Iris pigment epithelial cell (primary cell): ENCODE measurements around the gene CD320.
"Not testable (repeated sequence)": the region's sequence is repeated elsewhere in the genome, so short reads cannot be mapped to it uniquely, and the experiment has no call there.

Experiments used
- DNase-seq: peaks from one replicate; pipeline ENCODE4 v3.0.0-alpha.2; 2011; ENCODE audit warnings: low read depth

Gene CD320

DNA sequence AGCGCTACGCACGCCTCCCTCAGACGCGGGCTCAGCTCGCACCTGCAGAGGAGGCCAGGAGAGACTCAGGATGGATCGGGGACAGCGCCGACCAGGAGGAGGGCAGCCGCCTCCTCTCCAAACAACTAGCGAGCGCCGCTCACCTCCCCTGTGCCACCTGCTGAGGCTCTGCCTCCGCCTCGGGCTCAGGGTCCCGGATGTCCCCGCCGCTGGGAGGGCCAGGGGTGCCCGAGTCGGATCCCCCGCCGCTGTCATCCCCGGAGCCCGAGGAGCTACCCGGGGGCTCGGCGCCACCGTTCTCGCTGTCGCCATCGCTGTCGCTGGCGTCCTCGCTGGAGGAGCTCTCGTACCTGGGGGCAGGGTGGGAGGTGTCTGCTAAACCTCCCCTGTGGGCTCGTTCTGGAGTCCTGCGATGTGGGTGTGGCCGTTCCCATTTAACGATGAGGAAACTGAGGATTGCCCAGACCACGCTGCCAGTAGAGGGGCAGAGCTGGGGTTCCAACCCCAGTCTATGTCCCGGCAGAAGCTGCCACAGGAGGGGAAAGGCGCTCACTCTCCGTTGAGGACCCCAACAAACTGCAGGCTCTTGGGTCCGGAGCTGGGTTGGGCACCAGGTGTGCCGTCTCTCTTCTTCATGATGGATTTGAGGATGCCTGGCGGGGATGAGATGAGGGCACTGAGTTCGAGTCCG, 25.8 kb upstream of the CD320 start:
- no peak for DNase-seq

DNA sequence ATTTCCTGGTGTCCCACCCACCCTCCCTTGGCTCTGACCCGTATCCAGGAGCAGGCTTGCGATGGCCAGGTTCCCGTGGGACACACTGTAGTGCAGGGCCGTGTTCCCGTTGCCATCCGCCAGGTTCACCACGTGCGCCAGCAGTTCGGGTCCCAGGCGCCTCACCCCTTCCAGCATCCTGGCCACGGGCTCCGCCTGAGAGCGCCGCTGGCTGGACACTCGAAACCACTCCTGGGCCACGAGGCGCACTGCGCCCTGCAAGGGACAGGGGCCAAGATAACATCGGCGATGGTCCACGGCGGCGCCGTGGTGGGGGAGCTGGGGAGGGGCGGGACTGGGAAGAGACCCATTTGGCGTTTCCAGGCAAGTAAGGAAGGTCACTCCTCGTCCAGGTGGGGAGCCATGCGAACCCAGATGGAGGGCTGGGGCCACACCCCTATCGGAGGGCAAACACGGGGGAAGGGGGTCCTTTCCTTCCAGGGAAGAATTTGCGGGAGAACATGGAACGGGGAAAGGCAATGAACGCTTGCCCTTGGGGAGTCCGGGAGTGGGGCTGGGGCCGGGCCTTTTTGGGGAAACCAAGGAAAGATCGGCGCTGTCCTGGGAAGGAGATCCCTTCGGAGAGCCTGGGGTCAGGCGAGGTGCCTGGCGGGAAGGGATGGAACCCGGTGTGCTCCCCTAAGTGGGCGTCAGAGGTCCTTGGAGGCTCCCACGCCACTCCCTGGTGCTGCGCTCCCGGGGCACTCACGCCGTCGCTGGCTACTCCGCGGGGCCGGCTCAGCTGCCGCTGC, 25.0 kb upstream of the CD320 start:
- no peak for DNase-seq

DNA sequence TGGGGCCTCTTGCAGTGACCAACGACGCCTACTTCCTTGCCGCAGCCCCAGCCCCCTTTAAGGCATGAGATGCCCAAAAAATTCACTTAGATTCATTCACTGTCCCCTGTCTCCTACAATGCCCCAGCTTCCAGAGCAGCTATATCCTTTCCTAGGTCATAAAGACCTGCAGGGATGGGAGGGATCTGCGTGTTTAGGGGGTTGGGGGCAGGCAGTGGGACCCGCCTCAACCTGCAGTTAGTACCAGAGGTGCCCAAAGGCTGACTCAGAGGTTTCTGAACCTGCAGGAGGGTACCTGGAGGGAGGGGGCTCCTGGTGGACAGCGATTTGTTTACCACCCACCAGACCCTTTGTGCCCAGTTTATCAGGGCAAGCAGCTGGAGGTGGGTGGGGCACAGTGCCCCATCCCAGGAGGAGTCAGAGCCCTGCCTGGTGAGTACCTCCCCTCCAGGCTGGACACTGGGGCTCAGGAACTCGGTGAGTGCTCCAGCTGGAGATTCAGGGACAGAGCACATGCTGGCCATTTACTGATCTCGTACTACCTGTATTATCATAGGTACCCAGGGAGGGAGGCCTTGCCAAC, 23.2 kb upstream of the CD320 start:
- DNase-seq: no peak

DNA sequence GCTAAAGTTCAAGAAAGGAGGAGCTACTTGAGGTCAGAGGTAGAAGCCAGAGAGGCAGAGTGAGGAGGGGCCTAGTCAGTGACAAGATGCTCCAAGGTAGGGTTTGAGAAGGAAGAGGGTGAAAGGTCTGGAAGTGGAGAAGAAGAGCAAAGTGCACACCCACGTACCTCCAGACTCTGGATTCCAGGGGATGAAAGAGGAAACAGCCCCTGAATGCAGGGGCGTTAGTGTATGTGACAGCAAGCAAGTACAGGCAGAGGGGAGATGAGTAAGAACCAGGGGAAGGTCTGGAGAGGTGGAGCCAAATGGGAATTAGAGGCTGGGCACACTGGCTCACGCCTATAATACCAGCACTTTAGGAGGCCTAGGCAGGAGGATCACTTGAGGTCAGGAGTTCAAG, 21.8 kb upstream of the CD320 start:
- DNase-seq: no peak

DNA sequence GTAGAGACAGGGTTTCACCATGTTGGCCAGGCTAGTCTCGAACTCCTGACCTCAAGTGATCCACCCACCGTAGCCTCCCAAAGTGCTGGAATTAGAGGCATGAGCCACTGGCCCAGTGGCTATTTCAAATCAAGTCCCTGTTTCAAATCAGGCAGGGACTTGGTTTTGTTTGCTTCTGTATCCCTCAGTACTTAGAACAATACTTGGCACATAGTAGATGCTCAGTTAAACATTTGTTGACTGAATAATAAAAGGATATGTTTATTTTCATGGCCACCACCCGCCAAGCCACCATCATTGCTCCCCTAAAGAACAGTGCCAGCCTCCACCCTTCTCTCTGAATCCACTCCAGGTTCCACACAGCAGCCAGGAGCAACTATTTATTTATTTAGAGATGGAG, 17.3 kb upstream of the CD320 start:
- no peak for DNase-seq

DNA sequence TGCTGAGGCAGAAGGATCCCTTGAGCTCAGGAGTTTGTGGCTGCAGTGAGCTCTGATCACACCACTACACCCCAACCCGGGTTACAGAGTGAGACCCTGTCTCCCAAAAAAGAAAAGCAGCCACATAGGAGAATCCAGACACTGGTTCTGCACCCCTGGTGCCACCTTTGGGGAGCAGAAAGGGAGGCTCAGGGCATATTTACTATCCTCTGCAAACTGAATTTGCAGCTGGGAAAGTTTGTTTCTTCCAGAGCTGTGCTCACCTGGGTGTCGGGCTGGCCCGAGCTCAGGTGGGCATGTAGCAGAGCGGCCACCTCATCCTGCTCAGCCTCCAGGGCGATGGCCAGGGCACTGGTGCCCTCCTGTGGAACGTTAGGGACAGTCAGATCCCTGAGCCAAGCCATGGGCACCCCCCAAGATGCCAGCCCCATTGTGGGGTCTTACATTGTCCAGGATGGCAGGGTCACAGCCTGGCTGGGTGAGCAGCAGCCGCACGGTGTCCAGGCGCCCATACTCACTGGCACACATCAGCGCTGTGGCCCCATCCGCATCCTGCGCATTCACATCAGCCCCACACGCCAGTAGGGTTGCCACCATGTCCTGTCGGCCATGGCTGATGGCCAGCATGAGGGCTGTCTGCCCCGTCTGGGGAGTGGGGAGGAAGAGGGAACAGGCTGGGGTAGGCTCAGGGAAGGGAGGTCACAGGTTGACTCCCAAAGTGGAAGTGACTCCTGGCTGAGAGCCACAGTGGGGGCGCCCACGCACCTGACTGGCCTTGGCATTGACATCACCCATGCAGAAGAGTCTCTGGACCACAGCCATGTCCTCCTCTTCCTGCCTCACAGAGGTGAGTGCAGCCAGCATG, 16.3 kb upstream of the CD320 start:
- no peak for DNase-seq

DNA sequence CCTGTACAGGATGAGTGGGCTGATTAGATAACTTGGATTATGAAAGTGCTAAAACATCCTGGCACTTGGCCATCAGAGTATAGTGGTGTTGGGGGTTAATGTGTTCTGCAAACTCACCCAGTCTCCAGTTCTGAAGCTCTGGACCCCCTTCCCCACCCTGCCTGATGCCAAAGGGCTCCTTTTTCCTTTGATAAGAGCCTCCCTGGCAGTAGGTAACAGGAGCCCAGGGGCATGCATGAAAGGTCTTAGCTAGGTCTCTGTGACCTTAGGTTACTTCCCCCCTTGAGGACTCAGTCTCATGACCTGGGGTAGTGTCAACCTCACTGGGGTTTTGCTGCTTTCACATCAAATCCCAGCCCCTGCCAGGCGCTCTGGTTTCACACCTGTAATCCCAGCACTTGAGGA, 15.6 kb upstream of the CD320 start:
- DNase-seq: no peak

DNA sequence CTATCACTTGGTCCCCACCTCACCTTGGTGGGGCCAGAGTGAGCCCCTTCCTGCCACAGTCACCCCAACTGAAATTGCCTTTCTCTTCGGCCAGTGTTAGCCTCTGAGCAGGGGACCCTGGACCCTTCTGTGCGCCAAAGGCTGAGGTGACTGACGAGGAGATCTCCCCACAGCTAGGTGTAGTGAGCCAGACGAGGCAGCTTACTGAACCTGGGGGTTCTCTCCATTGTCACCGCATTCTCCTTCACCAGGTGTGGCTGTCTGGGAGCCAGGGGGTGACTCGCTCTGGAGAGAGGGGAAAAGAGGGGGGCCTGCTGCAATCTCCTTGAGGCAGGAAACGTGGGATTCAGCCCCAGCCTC, 14.5 kb upstream of the CD320 start:
- DNase-seq: no peak

DNA sequence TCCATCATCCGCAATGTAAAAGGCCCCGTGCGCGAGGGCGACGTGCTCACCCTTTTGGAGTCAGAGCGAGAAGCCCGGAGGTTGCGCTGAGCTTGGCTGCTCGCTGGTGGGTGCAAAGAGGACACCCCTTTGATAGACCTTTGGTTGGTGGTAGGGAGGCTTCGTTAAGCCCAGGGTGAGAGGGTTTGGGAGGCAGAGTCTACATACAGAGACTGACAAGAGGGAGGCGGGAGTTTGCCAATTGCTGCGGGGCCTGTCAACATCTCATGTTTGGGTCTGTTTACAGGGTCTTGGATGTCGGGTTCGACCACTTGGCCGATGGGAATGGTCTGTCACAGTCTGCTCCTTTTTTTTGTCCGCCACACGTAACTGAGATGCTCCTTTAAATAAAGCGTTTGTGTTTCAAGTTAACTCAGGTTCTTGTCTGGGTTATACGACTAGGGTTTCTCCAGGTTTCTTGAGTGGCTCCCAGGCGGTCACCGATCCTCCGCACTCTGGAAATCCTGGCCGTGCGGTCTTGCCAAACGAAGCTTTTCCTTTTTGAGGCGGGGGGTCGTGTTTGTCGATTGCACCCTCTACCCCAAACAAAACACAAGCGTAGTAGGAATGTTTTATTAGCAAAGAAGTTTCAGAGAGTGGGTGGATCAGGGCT, 14.0 kb upstream of the CD320 start:
- DNase-seq: no peak

DNA sequence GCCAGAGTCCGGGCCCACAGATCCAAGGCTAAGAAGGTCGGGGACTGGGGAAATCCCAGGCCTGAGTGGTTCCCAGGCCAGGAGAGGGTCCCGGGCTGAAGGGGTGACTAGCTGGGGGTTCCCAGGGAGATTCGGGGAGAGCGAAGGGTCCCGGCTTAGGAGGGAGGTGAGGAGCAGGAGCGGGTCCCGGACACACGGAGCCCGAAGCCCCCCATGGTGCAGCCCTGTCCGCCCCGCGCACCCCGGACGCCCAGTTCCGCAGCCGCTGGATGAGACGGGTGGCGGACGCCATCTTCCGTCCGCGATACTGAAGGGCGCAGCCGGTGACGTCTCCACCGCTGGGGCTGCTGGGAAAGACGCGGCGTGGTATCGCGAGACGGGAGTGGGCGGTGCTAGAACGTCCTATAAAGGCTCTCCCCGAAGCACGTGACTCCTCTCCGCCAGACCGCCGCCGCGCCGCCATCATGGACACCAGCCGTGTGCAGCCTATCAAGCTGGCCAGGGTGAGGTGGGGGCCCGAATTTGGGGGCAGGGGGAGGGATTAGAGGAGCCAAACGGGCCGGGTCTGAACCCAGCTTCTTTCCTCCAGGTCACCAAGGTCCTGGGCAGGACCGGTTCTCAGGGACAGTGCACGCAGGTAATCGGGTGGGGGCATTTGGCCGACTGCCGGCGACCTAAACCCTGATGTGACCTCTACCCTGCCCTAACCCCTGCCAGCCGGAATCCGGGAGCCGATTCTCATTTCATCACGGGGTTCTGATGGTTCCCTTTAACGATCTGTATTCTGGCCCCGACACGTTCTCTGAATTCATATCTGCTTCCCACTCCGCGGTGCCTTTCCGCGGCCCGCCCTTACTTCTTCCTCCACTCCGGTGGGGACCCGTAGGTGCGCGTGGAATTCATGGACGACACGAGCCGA, 13.2 kb upstream of the CD320 start, which contains the start of the genes NDUFA7 and RPS28:
Gene NDUFA7, minus strand, starts transcription at position 309 of the 919 bp plus-strand sequence. Its CDS starts 17 bp downstream, at position 292.
Gene RPS28, plus strand, starts transcription at position 430 of the 919 bp plus-strand sequence. Its CDS starts 35 bp downstream, at position 465.
- peak; percentile 93 for DNase-seq

DNA sequence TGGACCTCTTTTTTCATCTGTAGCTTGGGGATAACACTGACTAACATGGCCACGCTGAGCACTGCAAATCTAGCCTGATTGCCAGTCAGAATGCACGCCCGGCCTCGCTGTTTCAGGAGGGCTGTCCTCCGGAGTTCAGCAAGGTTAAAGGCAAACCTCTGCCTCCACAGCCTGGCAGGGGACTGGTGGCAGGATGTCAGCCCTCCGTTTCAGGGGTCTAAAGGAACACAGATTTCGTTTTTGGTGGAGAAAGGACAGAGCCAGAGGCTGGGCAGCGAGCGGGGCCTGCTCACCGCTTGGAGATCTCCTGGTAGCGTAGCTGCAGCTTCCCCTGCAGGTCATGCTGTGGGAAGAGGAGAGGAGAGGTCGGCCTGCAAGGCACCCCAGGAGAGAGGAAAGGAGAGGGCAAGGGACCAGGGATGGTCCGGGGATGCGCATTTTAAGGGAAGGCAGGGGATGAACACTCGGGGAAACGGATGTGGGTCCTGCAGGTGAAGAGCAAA, 12.5 kb upstream of the CD320 start:
- DNase-seq: no peak

DNA sequence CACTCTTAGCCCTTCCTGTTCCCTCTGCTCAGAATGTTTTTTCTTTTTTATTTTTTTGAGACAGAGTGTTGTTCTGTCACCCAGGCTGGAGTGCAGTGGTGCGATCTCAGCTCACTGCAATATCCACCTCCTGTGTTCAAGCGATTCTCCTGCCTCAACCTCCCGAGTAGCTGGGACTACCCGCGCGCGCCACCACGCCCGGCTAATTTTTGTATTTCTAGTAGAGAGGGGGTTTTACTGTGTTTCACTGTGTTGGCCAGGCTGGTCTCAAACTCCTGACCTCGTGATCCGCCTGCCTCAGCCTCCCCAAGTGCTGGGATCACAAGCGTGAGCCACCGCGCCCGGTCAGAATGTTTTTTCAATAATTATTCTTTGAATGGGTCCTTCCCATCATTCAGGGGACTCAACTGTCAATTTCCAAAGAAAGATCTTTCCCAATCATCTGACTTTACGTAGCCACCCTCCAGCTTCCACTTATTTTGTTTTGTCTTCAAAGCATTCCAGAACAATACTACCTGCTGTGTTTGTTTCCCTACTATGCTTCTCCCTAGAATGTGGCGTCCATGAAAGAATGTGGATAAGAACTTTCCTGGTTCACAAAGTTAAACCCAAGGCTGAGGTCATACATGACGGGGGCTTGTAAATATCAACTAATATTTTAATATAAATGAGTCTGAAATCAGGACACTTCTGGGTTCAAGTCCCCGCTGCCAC, 11.8 kb upstream of the CD320 start:
- DNase-seq: no peak

DNA sequence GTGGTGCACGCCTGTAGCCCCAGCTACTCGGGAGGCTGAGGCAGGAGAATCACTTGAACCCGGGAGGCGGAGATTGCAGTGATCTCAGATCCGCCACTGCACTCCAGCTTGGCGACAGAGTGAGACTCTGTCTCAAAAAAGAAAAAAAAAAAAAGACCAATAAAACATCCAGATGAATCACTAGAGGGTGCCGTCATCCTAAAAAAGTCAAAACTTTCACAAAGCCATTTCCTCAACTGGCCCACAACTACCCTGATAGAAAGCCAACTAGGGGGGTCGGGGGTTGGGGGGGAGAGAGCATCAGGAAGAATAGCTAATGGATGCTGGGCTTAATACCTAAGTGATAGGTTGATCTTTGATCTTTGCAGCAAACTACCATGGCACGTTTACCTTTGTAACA, 10.7 kb upstream of the CD320 start:
- not testable (repeated sequence) for DNase-seq

DNA sequence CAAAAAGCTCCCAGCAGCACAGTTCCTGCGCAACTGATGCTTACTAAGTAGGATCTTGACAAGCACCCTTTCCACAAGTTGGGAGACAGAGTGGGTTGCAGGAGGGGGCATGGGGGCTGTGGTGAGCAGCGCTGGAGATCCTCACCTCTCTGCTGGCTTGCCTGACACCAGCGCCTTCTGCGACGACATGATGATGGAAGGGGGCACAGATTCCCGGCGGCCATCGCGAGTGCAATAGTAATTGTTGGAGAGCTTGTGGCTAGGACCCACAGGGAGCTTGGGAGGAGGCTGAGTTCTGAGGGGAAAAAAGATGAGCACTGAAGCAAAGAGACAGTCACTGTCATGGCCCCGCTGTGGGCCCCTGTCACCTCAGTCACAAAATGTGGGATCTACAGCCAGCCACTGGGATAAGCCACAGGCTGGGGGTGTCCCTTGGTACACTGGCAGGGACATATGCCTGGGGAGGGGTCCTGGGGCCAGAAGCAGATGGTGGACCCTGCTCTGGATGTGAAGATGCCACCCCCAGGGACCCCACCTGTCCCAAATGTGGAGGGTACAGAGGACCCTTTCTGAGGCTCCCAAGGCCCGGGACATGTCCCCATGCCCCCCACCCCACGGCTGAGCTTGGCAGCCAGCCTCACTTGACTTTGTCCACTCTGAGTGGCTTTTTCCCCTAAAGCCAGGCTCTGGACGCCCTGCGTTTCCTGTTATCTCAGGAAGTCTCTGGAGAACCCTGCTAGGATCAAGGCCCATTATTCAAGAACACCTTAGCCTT, 8.4 kb upstream of the CD320 start:
- no peak for DNase-seq

DNA sequence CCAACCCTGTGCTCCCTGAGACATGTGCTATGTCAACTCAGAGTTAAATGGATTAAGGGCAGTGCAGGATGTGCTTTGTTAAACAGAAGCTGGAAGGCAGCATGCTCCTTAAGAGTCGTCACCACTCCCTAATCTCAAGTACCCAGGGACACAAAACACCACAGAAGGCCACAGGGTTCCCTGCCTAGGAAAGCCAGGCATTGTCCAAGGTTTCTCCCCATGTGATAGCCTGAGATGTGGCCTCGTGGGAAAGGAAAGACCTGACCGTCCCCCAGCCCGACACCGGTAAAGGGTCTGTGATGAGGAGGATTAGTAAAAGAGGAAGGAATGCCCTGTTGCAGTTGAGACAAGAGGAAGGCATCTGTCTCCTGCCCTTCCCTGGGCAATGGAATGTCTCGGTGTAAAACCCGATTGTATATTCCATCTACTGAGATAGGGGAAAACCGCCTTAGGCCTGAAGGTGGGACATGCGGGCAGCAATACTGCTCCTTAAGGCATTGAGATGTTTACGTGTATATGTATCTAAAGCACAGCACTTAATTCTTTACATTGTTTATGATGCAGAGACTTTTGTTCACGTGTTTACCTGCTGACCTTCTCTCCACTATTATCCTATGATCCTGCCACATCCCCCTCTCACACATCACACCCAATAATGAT, 7.0 kb upstream of the CD320 start:
- not testable (repeated sequence) for DNase-seq

DNA sequence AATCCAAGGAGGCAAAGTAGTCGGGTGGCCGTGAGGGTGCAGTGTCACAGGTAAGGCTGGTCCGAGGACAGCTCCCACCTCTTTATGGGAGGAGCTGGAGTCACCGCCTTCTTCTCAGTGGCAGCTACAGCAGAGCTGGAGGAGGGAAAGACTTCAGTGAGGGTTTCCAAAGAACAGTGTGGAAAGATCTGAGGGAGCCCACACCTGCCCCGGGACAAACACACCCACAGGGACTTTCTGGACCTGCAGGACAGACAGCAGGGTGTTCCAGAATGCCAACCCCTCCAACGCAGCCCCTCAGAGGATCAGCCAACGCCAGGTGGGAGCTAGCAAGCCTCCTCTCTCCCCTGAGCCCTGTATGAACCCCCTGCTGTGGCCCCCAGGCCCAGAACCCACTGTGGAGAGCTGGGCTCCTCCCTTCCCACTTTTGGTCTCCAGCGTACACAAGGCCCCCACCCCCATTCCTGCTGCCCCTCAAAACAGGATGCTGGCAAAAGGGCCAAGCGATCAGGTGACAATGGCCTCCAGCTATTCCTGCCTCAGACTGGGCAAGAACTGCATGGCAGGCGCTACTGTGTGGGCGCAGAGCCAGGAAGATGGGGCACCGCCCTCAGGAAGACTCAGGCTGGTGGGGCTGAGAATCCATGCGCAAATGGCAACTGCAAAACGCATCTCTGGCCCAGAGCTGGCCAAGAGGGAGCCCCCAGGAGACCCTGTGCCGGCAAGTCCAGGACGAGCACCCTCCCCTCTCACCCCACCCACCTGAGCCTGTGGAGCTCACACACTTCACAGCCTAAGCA, 3.5 kb upstream of the CD320 start:
- DNase-seq: no peak

DNA sequence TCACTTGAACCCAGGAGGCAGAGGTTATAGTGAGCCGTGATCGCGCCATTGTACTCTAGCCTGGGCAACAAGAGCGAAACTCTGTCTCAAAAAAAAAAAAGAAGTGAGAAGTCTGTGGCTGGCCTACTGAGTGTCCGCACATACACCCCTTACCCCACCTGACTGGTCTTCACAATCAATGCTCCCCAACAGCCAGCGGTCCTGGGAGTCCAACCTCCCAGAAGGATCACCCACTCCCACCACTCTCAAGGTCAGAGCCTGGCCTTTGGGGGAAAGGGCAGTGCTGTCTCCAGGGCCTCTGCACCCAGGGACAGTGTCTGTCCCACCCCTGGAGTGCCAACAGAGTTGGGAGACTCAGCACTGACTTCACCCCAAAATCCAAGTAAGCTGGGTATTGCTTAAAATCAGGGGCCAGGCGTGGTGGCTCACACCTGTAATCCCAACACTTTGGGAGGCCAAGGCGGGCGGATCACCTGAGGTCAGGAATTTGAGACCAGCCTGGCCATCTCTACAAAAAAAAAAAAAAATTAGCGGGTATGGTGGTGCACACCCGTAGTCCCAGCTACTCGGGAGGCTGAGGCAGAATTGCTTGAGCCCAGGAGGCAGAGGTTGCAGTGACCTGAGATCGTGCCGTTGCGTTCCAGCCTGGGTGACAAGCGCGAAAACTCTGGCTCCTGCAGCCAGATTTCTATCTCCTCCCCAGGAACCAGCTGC, 2.3 kb upstream of the CD320 start:
- no peak for DNase-seq
